ENCODE measurements around the gene ARFGEF3.

Gene ARFGEF3

GRCh38 chr6:138241934-138242333 is 80.2 kb downstream of the ARFGEF3 start:
- no peak for DNase-seq

- no peak for DNase-seq
Observed at GRCh38 chr6:138242987-138243592, 81.4 kb downstream of the ARFGEF3 start.

GRCh38 chr6:138245751-138246150 is 84.0 kb downstream of the ARFGEF3 start:
- DNase-seq, result no peak

- no peak for DNase-seq
Observed at GRCh38 chr6:138246650-138247440, 85.1 kb downstream of the ARFGEF3 start.

GRCh38 chr6:138248011-138248410 is 86.3 kb downstream of the ARFGEF3 start:
- no peak for DNase-seq

- DNase-seq, result no peak
Observed at GRCh38 chr6:138248878-138249277, 87.1 kb downstream of the ARFGEF3 start.

- DNase-seq, result no peak
Observed at GRCh38 chr6:138250053-138250452, 88.3 kb downstream of the ARFGEF3 start.

- DNase-seq, result no peak
Observed at GRCh38 chr6:138250513-138251247, 88.9 kb downstream of the ARFGEF3 start.

GRCh38 chr6:138253731-138254130 is 92.0 kb downstream of the ARFGEF3 start:
- DNase-seq, result no peak

- DNase-seq, result no peak
Observed at GRCh38 chr6:138255443-138255842, 93.7 kb downstream of the ARFGEF3 start.

- no peak for DNase-seq
Observed at GRCh38 chr6:138257638-138258040, 95.9 kb downstream of the ARFGEF3 start.

- DNase-seq, result no peak
Observed at GRCh38 chr6:138258197-138258596, 96.5 kb downstream of the ARFGEF3 start.

- no peak for DNase-seq
Observed at GRCh38 chr6:138258991-138259390, 97.3 kb downstream of the ARFGEF3 start.

- DNase-seq, result no peak
Observed at GRCh38 chr6:138261116-138261780, 99.5 kb downstream of the ARFGEF3 start.

- no peak for DNase-seq
Observed at GRCh38 chr6:138263963-138264362, 102.2 kb downstream of the ARFGEF3 start.

- no peak for DNase-seq
Observed at GRCh38 chr6:138264372-138264880, 102.7 kb downstream of the ARFGEF3 start.

- no peak for DNase-seq
Observed at GRCh38 chr6:138266095-138266494, 104.4 kb downstream of the ARFGEF3 start.

- no peak for DNase-seq
Observed at GRCh38 chr6:138267971-138268895, 106.5 kb downstream of the ARFGEF3 start.

GRCh38 chr6:138271451-138271850 is 109.7 kb downstream of the ARFGEF3 start:
- DNase-seq, result no peak

GRCh38 chr6:138272533-138273315 is 111.0 kb downstream of the ARFGEF3 start:
- no peak for DNase-seq

GRCh38 chr6:138275976-138276375 is 114.2 kb downstream of the ARFGEF3 start:
- DNase-seq, result no peak

All from activated T-cell treated with anti-CD3 and anti-CD28 coated beads for 4 hours (primary cell).